GM12872 (cell line): ENCODE results near the gene PIM1.

ENCODE experiments used
- CTCF ChIP-seq: IDR thresholded peaks from 3 replicates; pipeline ENCODE4 v1.5.1; 2011; ENCODE audit warnings: low read depth, mild to moderate bottlenecking, low read length, moderate library complexity; ENCODE audit not compliant: insufficient read depth

Gene PIM1

GRCh38 chr6:37208793-37209192 lies 38.8 kb downstream of the PIM1 start:
- TF ChIP-seq CTCF, result no peak

- TF ChIP-seq CTCF, result no peak
These were observed 39.7 kb downstream of the PIM1 start for GRCh38 chr6:37209461-37210205.

DNA sequence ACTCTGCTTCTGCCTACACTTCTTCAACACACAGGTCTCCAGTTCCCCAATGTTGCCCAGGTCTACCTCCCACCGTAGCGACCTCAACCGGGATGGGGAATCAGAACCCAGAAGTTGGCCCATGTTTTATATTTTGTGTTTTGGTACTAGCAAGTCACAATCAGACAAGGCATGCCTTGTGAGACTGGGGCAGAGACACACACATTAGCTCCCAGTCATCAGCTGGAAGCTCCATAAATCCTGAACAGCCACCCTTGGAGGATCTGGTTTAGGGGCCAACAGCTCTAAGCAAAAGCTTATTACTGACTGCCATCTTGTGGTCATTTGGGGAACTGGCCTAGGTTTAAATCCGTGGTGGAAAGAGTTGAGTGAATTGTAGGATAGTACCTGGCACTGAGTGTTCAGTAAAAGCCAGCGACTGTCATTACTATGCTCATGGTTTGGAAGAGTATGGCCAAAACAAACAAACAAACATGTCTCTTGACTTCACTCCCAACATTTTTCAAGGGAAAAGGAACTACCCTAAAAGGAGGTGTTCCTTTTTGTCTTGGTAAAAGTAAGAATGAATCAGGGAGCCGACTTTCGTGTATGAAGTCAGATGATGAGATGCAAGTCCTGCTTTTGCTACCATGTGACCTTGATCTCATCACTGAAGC lies 40.5 kb downstream of the PIM1 start:
- peak; percentile 90 for TF ChIP-seq CTCF

DNA sequence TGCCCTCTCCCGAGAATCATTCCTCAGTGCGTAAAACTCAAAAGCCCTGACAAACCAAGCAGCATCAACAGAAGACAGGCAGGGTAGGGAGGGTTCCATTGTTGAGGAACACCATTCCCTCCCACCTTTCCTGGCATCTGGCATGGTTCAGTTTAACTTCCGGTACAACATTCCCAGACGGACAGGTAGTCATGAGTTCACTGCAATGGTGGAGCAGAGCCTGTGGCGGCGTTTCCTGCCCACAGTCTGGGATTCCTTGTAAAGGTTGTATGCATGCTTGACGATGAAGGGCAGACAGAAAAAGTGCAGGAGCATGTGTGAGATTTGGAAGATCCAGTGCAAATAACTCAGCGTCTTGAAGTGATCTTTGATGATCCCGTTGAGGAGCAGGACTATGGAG lies 42.3 kb downstream of the PIM1 start:
- TF ChIP-seq CTCF, result no peak

DNA sequence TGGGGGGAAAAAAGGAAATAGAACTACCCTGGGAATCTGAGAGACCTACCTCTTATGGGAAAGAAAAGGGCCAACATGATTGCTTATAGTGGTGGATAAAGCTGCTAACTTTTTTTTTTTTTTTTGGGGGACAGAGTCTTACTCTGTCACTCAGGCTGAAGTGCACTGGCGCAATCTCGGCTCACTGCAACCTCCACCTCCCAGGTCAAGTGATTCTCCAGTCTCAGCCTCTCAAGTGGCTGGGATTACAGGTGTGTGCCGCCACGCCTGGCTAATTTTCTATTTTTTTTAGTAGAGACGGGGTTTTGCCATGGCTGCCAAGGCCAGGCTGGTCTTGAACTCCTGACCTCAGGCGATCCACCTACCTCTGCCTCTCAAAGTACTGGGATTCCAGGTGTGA lies 48.1 kb downstream of the PIM1 start:
- no peak for TF ChIP-seq CTCF

- TF ChIP-seq CTCF, result no peak
These were observed 48.6 kb downstream of the PIM1 start for GRCh38 chr6:37218511-37218910.

DNA sequence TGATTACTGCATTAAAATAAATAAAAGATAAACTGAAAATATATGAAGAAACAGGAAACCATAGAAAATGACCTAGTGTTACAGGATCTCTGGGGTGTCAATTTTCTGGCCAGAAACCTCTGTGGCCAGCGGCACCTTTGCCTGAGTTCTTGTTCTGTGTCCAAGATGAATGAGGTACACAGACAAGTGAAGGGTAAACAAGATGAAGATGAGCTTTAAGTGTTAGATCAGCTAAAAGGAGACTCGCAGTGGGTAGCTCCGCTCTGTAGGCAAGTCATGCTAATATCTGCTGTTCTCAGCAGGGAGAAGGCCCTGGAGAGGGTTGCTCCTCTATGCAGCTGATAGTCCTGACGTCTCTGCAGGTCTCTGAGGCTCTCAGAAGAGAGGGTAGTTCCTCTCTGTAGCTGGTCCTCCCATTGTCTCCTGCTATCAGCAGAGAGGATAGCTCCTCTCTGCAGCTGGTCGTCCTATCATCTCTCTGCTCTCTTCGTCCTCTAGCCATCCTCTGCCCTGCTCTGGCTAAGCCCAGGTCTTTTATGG lies 51.7 kb downstream of the PIM1 start:
- no peak for TF ChIP-seq CTCF
